HT-29 (cell line): Measurements from ENCODE around the gene SND1. TPM values are rescaled to one million over a fixed set of nuclear protein-coding genes. Genes with fewer than 3 reads are reported as not detected.
"Not testable (repeated sequence)": the region's sequence is repeated elsewhere in the genome, so short reads cannot be mapped to it uniquely, and the experiment has no call there.

ENCODE experiments used
- DNase-seq: peaks from one replicate; pipeline ENCODE4 v3.0.0-alpha.2; 2015; ENCODE audit warnings: low spot score
- total RNA-seq: library from RNA; depleted of rRNA; stranded (reverse); fragments of >200 nt; shearing (Covaris generic); gene quantifications from 2 replicates; pipeline ENCODE4 v1.2.3, GENCODE V29; 2014

SND1 gene
- total RNA-seq, 1 experiment from 2014 or later, result 178 TPM

- DNase-seq, result no peak
These were observed 177.0 kb downstream of the SND1 start for GRCh38 chr7:127828843-127829500.

DNA sequence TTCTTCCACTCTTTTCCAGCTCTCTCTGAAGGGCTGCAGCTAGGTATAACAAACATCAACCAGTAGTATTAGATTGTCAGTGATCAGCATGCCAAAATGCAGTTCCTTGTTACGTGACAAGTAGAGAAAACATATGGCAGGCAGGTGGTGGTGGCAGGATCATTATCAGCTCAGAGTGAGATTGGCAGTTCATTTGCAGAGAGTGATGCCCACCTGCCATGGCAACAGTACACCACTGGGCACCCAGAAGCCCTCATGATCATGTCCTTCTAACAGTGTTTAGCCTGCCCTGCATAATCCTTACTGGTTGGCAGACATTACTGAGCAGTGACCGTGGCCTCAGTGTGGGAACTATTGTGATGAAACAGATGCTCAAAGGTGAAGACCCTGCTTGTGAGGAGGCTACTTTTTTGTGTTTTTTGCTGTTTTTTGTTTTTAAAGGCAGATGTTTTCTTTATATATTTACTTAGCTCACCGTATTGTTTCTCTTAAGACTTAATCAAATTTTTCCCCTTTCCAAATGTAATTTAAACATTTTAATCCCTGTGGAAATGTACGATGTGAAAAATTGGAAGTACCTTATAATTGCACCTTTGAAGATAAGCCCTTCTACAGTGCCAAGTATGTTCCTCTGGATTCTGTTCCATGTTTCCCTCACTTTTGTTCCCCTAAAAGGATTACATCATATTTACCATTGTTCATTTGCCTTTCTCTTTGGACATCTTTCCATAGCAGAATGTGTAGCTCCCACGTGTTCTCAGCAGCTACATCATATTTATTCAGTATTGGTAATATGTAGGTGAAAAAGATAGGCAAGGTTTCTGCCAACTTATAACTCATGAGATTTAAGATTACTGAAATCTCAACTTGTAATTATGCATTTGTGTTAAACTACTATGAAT, 179.6 kb downstream of the SND1 start:
- no peak for DNase-seq

DNA sequence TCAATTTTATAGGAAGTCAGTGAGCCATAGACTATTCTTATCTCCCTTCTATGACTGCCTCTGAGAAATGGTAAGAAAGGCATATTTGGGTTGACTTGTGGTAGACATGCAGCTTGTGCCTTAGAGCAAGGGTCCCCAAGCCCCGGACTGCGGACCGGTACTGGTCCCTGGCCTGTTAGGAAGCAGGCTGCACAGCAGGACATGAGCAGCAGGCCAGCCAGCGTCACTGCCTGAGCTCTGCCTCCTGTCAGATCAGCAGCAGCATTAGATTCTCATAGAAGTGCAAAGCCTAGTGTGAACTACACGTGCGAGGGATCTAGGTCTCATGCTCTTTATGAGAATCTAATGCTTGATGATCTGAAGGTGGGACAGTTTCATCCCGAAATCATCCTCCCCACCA, 180.6 kb downstream of the SND1 start:
- DNase-seq, result no peak

DNA sequence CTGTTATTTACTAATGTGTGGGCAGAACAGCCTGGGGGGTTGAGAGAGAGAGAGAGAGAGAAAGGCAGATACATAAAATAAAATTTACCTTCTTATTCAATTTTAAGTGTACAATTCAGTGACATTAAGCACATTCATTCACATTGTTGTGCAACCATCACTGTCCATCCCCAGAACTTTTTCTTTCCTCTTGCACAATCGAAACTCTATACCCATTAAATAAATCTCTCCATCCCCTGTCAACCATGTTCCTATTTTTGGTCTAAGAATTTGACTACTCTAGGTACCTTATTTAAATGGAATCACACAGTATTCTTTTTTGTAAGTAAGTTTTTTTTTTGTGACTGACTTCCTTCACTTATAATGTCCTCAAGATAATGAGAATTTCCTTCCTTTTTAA, 181.6 kb downstream of the SND1 start:
- DNase-seq, result no peak

DNA sequence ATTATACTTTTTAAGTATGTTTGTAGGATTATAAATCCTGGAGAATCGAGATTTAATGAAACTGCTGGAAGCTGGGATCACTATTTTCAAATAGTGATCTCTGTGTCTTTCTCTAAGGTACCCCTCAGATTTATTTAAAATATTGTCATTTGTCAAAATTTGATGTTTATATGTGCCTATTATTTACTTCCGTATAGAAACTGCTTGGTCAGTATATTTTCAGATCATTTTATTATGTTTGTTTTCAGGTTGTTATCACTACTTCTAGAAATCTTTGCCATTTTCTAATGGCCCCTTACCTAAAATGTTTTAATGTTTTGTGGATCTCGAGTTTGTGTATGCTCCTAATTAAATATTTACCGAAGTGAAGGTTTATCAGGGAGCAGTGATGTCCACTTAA, 183.7 kb downstream of the SND1 start:
- DNase-seq, result no peak

DNA sequence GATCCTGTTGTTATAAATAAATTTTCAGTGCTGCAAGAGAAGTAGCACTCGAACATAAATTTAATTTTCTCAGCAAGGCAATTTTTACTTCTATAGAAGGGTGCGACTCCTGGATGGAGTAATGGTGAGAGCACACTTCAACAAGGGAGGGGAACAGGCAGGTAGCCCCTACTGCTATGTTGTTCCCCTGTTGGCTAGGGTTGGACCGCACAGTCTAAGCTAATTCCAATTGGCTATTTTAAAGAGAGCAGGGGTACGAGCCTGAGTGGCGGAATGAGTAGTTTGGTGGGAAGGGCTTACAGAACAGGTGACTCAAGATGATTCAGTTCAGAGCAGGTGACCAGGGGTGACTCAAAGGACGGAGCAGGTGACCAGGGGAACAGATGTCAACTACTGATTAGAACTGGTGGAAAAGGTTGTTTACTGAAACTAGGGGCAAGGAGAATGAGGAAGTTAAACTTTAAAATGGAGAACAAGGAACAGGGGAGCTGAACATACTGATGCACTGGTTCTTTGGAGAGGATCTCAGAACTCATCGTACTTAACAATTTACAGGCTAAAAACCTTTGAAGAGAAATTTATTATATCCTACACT, 185.9 kb downstream of the SND1 start:
- DNase-seq, result not testable (repeated sequence)

- DNase-seq, result no peak
These were observed 186.9 kb downstream of the SND1 start for GRCh38 chr7:127838816-127839415.

GRCh38 chr7:127840226-127840951, 188.4 kb downstream of the SND1 start:
- no peak for DNase-seq

- DNase-seq, result no peak
These were observed 192.2 kb downstream of the SND1 start for GRCh38 chr7:127844165-127844564.

- DNase-seq, result no peak
These were observed 192.8 kb downstream of the SND1 start for GRCh38 chr7:127844707-127845331.

- no peak for DNase-seq
These were observed 193.7 kb downstream of the SND1 start for GRCh38 chr7:127845522-127846214.

GRCh38 chr7:127847641-127848040, 195.6 kb downstream of the SND1 start:
- DNase-seq, result no peak

- DNase-seq, result no peak
These were observed 196.2 kb downstream of the SND1 start for GRCh38 chr7:127848241-127848640.

DNA sequence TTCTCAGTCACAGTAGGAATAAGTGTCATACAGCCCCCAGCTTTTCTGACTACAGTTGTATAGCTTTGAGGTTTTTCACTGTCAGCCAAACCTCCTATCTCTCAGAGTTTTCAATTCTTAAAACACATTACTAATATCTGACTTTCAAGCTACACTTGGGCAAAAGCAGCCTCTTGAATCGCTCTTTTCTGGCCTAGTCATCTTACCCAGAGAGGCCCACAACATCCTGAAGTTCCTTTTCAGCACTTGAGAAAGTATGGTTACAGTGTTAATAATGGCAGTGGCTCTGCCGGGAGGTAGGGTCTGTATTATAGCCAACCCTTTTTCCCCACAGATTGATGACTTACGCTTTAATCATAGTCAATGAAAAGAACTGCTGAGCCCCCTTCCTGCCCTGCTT, 198.2 kb downstream of the SND1 start:
- no peak for DNase-seq

GRCh38 chr7:127854383-127854782, 202.4 kb downstream of the SND1 start:
- no peak for DNase-seq

GRCh38 chr7:127857464-127857841, 205.5 kb downstream of the SND1 start:
- no peak for DNase-seq

DNA sequence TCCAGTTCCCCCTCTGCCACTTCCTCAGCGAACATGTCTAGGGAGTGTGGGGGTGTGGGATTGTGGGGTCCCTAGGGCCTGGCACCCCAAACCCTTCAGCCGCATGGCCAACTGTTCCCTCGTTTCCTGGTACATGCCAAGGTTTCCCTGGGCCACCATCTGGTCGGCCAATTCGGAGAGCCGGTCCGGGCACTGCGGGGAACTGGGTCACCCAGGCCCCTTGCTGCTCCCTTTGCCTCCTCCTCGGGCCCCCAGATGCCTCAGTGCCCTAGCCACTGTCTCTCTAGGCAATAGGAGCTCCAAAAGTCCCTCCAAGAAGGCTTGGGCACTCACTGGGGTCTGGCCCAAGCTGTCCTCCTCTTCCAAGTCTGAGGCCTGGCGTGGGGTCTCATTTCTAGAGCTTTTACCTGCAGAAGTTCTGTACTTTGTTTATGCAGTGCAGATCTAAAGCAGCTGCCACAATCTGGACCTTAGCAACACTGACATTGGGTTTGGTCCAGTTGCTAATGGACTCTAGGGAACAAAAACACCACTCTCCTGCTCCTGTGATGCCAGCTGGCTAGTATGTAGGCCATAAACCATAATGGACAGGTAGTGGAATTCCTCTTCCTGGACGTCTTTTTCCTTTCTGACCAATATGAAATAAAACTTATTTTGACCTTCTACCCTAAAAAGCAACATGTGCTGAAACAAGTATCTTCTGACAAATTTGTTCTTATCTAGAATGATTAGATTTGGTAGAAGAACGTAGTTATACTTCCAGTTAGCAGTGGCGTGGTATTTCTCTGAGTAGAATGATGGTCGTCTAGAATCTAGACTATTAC, 206.3 kb downstream of the SND1 start:
- no peak for DNase-seq

DNA sequence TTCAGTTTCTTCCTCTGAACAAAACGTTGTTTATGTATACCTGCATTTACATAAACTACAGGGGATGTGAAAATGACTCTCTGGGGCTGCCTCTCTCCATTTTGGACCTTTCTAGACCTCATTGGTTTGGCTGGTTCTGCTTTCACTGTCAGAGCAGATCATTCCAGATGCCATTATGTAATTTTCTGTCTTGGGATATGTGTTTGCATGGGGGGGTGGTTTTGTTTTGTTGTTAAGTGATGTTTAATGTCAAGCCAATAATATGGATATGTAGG, 206.9 kb downstream of the SND1 start:
- no peak for DNase-seq

GRCh38 chr7:127859330-127859729, 207.3 kb downstream of the SND1 start:
- DNase-seq, result no peak

GRCh38 chr7:127862525-127862924, 210.5 kb downstream of the SND1 start:
- DNase-seq, result no peak
